Parietal lobe (tissue), 2 donors: ENCODE measurements around the gene RNF112. TPM values are rescaled to one million over a fixed set of nuclear protein-coding genes. Genes with fewer than 3 reads are reported as not detected.

Source experiments
- small RNA-seq: library from RNA; depleted of rRNA; stranded (forward); fragments of <200 nt; gene quantifications from one replicate; pipeline ENCODE3, GENCODE V24; 2014; ENCODE audit warnings: low replicate concordance
- total RNA-seq: library from RNA; depleted of rRNA; stranded (reverse); fragments of >200 nt; gene quantifications from one replicate; pipeline ENCODE4 v1.2.3, GENCODE V29; 2014

RNF112 gene
- 47.6 TPM for total RNA-seq

GRCh38 chr17:19410875-19411620, at the start of gene RNF112:
TSS of gene RNF112 (plus strand) at chr17:19411232. CDS start at chr17:19411409, 177 bp downstream.

GRCh38 chr17:19362277-19363113, 48.5 kb upstream of the RNF112 start, which contains the start of gene B9D1:
TSS of gene B9D1 (minus strand) at chr17:19362723. CDS start at chr17:19362569, 154 bp downstream.

GRCh38 chr17:19378416-19379360, 32.3 kb upstream of the RNF112 start, which contains the start of gene MAPK7:
TSS of gene MAPK7 (plus strand) at chr17:19378498. CDS start at chr17:19378901, 403 bp downstream.

GRCh38 chr17:19386974-19387920, 23.8 kb upstream of the RNF112 start, which contains the start of gene MFAP4:
TSS of gene MFAP4 (minus strand) at chr17:19387190. CDS start at chr17:19387155, 35 bp downstream.

Small RNA genes within 50 kb of the gene (small RNA-seq; reads per million reads assigned to genes)
- gene RF00537, result not detected

Other genes starting within 250 kb of the RNF112 start
- 92.0 TPM for gene EPN2, start 173.9 kb upstream of the RNF112 start, total RNA-seq
- 15.3 TPM for gene B9D1, start 48.5 kb upstream of the RNF112 start, total RNA-seq
- gene MAPK7, start 32.7 kb upstream of the RNF112 start, total RNA-seq, result 23.2 TPM
- 1.3 TPM for gene MFAP4, start 24.0 kb upstream of the RNF112 start, total RNA-seq
- 1.6 TPM for gene SLC47A1, start 122.6 kb downstream of the RNF112 start, total RNA-seq
- 88.3 TPM for gene ALDH3A2, start 237.5 kb downstream of the RNF112 start, total RNA-seq